ENCODE results near the gene TBC1D22A.

DNA sequence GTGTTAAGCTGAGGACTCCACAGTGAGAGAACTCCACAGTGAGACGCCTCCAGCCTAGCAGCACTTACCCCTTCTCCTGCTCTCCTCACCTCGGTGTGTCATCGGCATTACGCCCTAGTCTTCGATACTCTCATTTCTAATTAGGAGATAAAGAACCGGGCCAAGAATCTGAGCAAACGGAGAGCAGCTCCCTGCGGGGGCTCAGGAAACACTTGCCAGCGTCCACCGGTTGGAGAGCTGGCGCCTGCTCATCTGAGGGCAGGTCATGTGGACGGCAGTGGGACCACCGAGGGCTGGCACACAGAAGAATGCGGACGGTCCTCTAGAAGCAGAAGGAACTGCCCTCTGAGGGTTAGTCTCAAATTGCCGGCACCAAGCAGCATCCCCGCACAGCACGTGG lies 37.4 kb upstream of the TBC1D22A start:
- TF ChIP-seq, protein P1, sequence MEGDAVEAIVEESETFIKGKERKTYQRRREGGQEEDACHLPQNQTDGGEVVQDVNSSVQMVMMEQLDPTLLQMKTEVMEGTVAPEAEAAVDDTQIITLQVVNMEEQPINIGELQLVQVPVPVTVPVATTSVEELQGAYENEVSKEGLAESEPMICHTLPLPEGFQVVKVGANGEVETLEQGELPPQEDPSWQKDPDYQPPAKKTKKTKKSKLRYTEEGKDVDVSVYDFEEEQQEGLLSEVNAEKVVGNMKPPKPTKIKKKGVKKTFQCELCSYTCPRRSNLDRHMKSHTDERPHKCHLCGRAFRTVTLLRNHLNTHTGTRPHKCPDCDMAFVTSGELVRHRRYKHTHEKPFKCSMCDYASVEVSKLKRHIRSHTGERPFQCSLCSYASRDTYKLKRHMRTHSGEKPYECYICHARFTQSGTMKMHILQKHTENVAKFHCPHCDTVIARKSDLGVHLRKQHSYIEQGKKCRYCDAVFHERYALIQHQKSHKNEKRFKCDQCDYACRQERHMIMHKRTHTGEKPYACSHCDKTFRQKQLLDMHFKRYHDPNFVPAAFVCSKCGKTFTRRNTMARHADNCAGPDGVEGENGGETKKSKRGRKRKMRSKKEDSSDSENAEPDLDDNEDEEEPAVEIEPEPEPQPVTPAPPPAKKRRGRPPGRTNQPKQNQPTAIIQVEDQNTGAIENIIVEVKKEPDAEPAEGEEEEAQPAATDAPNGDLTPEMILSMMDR (IDR thresholded peaks at IDR 0.05), result no peak
- no peak for TF ChIP-seq POLR2AphosphoS5 (IDR thresholded peaks at IDR 0.05)

Data from gastroesophageal sphincter (tissue), 3 donors.